K562 (cell line): ENCODE measurements around the gene ELF1. TPM values are rescaled to one million over a fixed set of nuclear protein-coding genes. Genes with fewer than 3 reads are reported as not detected.

Experiments
- ARID3A ChIP-seq: IDR thresholded peaks from 2 replicates; pipeline ENCODE4 v1.6.1; 2012; ENCODE audit warnings: low read depth, low read length, improper control_type of control experiment, borderline replicate concordance
- FIP1L1 ChIP-seq: fragments of 200-400 bp; formaldehyde crosslinking; IDR thresholded peaks from 2 replicates; pipeline ENCODE4 v1.6.1; 2018; ENCODE audit warnings: mild to moderate bottlenecking, low read depth, low read length; ENCODE audit not compliant: poor library complexity, severe bottlenecking
- FOS ChIP-seq: IDR thresholded peaks from 3 replicates; pipeline ENCODE4 v1.6.1; 2011; ENCODE audit not compliant: insufficient read length; ENCODE audit errors: extremely low read depth
- FOXM1 ChIP-seq, 2 experiments: fragments of 450-650 bp in 1 of 2; sonication (generic) in 1 of 2; formaldehyde crosslinking in 1 of 2; IDR thresholded peaks; 2 replicates each; pipeline versions ENCODE4 v1.6.1 to v1.9.0; 2017 to 2022; ENCODE audit warnings: low read depth in 2 of 2, mild to moderate bottlenecking in 2 of 2, missing genetic modification reagents in 1 of 2, moderate library complexity in 1 of 2
- KLF16 ChIP-seq: IDR thresholded peaks from 2 replicates; pipeline ENCODE4 v1.6.1; 2016; ENCODE audit warnings: antibody characterized with exemption
- MED1 ChIP-seq: sonication (generic); formaldehyde crosslinking; IDR thresholded peaks from 2 replicates; pipeline ENCODE4 v1.8.1; 2023; ENCODE audit warnings: missing genetic modification reagents, borderline replicate concordance
- NCOR1 ChIP-seq: fragments of 450-650 bp; IDR thresholded peaks from 2 replicates; pipeline ENCODE4 v1.6.1; 2016; ENCODE audit warnings: mild to moderate bottlenecking, moderate library complexity
- NFIC ChIP-seq: fragments of 450-650 bp; IDR thresholded peaks from 2 replicates; pipeline ENCODE4 v1.6.1; 2017; ENCODE audit warnings: mild to moderate bottlenecking, inconsistent platforms
- PHB2 ChIP-seq: fragments of 450-650 bp; IDR thresholded peaks from 2 replicates; pipeline ENCODE4 v1.6.1; 2017; ENCODE audit warnings: low read depth
- RAD21 ChIP-seq, 2 experiments: fragments of 250-450 bp in 1 of 2; fragments of 450-650 bp in 1 of 2; sonication (Bioruptor Pico) in 1 of 2; formaldehyde crosslinking in 1 of 2; IDR thresholded peaks in 1 of 2; conservative IDR thresholded peaks in 1 of 2; 2 replicates each; pipeline versions ENCODE4 v1.4.0 to v1.8.0; 2020 to 2022; ENCODE audit warnings: mild to moderate bottlenecking in 2 of 2, moderate library complexity in 1 of 2
- SMARCA4 ChIP-seq: fragments of 450-650 bp; IDR thresholded peaks from 2 replicates; pipeline ENCODE4 v1.6.1; 2016
- SMARCC2 ChIP-seq: fragments of 450-650 bp; IDR thresholded peaks from 2 replicates; pipeline ENCODE4 v1.6.1; 2017; ENCODE audit warnings: antibody characterized with exemption, moderate library complexity, mild to moderate bottlenecking, low read depth
- SMARCE1 ChIP-seq: fragments of 450-650 bp; IDR thresholded peaks from 2 replicates; pipeline ENCODE4 v1.7.1; 2016; ENCODE audit warnings: mild to moderate bottlenecking
- SUPT5H ChIP-seq: fragments of 450-650 bp; IDR thresholded peaks from 2 replicates; pipeline ENCODE4 v1.6.1; 2016
- TAL1 ChIP-seq: fragments of 450-650 bp; IDR thresholded peaks from 2 replicates; pipeline ENCODE4 v1.6.1; 2016; ENCODE audit warnings: mild to moderate bottlenecking
- TOE1 ChIP-seq, 2 experiments: fragments of 450-650 bp in 1 of 2; sonication (generic) in 1 of 2; formaldehyde crosslinking in 1 of 2; IDR thresholded peaks; 2 replicates each; pipeline versions ENCODE4 v1.7.1 to v1.8.0; 2016 to 2022; ENCODE audit warnings: borderline replicate concordance in 2 of 2, mild to moderate bottlenecking in 2 of 2, antibody characterized with exemption in 1 of 2, inconsistent platforms in 1 of 2, low read depth in 1 of 2, missing genetic modification reagents in 1 of 2, moderate library complexity in 1 of 2
- TRIM25 ChIP-seq: fragments of 450-650 bp; IDR thresholded peaks from 2 replicates; pipeline ENCODE4 v1.7.0; 2016; ENCODE audit warnings: borderline replicate concordance
- ZBED1 ChIP-seq: IDR thresholded peaks from 2 replicates; pipeline ENCODE4 v1.6.1; 2014
- ZFPM2 ChIP-seq: fragments of 250-450 bp; sonication (Bioruptor Pico); IDR thresholded peaks from 2 replicates; pipeline ENCODE4 v1.5.1; 2022; ENCODE audit warnings: mild to moderate bottlenecking
- ZMIZ1 ChIP-seq, 2 experiments: fragments of 150-350 bp in 1 of 2; IDR thresholded peaks; 2 replicates each; pipeline ENCODE4 v1.6.1; 2012 to 2016; ENCODE audit warnings: low read depth in 2 of 2, low read length in 2 of 2, mild to moderate bottlenecking in 1 of 2, moderate library complexity in 1 of 2
- polyA plus RNA-seq, 8 experiments: library from polyadenylated mRNA; depleted of rRNA in 4 of 8; stranded (reverse) in 5 of 8; unstranded in 3 of 8; fragments of >200 nt; fragmentation: Nextera tagmentation in 2 of 8; fragmentation: Illumina TruSeq in 1 of 8; extraction: Ambion mirVana in 2 of 8; extraction: Trizol in 1 of 8; gene quantifications; 2 replicates each; pipeline versions ENCODE4 v1.2.1 to v1.2.3, GENCODE V29; 2011 to 2014; ENCODE audit warnings: inconsistent platforms in 1 of 8, missing spikeins in 1 of 8
- total RNA-seq, 7 experiments: library from RNA; depleted of rRNA in 6 of 7; stranded (reverse); fragments of >200 nt in 6 of 7; fragmentation: Illumina TruSeq in 2 of 7; extraction: Trizol in 2 of 7; gene quantifications; 2 replicates each; pipeline versions ENCODE4 v1.2.1 to v1.2.3, GENCODE V29; 2011 to 2021; ENCODE audit warnings: low replicate concordance in 1 of 7

Gene ELF1
- total and polyA plus RNA-seq, 9 of the 15 experiments (the other 6 are each of a cell fraction or from before 2014, with no cell fraction given): 24.7 to 54.4 (median 33.4) TPM

GRCh38 chr13:40974460-40975407 is 44.4 kb downstream of the ELF1 start (continued):
- TF ChIP-seq ARID3A (peak; percentile 35; the same call in 1 of the 2 replicates), SMARCC2 (0 out of 2 replicates have a peak, but pooled peaks have one; percentile 41), SUPT5H (no peak), TRIM25 (no peak), ZFPM2 (no peak), PHB2 (no peak), SMARCA4 (peak; percentile 57), NFIC (peak; percentile 50), NCOR1 (0 out of 2 replicates have a peak, but pooled peaks have one; percentile 26), TAL1 (peak; percentile 64), FOS (no peak), FOXM1 (IDR thresholded peaks at IDR 0.05; ENCODE audit: low read depth) (peak; percentile 36; the same call in 1 of the 2 replicates), FOXM1 (CRISPR knock-in tag; IDR thresholded peaks at IDR 0.05; ENCODE audit: low read depth) (no peak), FIP1L1 (no peak), TOE1 (IDR thresholded peaks at IDR 0.05; ENCODE audit: borderline replicate concordance) (peak; percentile 28; the same call in 1 of the 2 replicates), TOE1 (CRISPR knock-in tag; IDR thresholded peaks at IDR 0.05; ENCODE audit: borderline replicate concordance, low read depth) (no peak), MED1 (CRISPR knock-in tag) (no peak), ZMIZ1 (IDR thresholded peaks at IDR 0.05; ENCODE audit: low read depth in 2 of 2, low read length in 2 of 2) (peak in 1 of 2 experiments; percentile 52; a peak in 1 of 4 replicates), KLF16 (0 out of 2 replicates have a peak, but pooled peaks have one; percentile 15), RAD21 (CRISPR knock-in tag; conservative IDR thresholded peaks at IDR 0.05 in 1 of 2, IDR thresholded peaks at IDR 0.05 in 1 of 2) (peak; percentile 40 to 51), SMARCE1 (peak; percentile 24; the same call in 1 of the 2 replicates), ZBED1 (no peak)
